ENCODE data around the gene ADIG.

DNA sequence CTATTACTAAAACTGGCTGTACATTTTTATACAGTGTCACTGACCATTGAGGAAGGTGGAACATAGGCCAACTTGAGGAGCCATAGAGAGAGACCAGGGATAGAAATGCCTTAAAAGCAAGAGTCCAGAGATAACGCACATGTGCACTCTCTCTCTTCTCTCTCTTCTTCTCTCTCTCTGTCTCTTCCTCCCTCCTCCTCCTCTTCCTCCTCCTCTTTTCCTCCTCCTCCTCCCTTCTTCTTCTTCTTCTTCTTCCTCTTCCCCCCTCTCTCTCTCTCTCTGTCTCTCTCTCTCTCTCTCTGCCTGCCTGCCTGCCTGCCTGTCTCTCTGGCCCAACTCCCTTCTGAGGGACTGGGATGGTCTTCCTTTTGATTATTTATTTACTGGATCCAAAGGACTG lies 16.3 kb upstream of the ADIG start:
- TF ChIP-seq POLR2AphosphoS5 (IDR thresholded peaks at IDR 0.05) (no peak), POLR2A (IDR thresholded peaks at IDR 0.05) (no peak)

All from suprapubic skin (tissue), 4 donors.